Measurements from ENCODE around the gene TOP3B.

TOP3B gene

DNA sequence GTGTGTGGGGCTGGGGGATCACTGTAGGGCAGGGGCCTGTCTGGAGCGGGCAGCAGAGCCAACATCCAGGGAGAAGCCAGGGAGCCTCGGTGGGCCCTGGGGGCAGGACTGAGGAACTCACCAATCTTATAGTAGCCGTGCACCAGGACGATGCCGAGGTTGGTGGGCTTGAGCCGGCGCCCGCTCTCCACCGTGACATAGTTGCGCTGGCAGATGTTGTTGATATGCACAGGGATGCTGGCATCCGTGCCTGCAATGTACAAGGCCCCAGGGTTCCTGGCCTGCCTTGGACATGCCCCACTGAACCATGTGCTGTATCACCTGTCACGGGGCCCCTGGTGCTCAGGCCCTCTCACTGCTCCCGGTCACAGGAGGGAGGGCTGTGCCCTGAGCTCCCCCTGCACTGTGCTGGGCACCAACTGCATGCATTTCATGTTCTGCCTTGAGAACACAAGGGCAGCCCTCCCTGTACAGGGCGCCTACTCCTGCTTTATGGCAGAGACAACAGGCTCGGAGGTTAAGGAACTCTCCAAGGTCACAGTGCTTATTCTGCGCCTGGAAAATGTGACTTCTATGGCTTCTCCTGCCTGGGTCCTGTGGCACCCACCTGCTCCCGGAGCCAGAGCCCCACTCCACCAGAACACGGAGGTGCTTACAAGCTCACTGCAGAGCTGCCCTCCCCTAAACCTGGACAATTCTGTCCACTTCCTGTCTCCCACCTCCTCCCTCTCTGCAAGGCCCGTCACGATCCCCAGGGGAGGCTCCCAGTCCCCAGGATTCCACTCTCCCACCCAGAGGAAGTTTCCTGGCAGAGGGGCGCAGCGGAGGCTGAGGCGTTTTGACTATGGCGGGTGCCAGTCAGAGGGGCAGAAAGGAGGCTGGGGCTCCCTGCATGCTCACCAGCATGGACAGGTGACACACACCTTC is 22.1 kb downstream of the TOP3B start:
- no peak for DNase-seq

DNA sequence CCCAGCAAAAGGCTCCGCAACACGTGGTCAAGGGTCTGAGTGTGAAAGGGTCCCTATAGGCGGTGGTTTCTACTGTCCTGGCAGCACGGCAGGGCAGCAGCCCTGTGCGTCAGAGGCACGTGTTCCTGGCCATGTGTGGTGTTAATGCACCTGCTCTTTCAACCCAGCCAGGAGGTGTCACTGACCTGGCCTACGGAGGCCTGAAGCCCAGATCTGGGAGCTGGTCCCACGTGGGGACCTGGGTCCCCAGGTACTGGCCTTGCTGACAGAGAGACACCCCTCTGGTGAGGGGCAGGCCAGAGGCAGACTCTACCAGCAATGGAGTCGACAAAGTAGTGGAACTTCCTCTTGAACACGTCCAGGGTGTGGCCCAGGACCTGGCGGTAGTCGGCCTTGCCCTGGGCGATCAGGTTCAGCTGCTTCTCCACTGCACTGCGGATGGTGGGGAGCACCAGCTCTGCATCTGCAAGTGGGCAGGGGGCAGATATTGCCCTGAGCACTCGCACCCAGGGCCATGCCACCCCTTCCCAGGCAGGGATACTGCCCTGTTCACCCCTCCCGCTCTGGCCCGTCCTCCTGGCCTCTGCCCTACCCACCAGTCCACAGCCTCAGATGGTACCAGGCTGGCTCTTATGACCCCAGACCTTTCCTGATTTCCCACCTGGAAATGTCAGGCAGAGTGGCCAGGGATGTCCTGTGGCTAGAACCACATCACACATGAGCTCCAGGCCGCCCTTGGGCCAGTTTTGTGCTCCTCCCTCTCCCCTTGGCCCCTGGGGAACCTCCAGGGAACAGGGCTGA is 23.1 kb downstream of the TOP3B start:
- no peak for DNase-seq

DNA sequence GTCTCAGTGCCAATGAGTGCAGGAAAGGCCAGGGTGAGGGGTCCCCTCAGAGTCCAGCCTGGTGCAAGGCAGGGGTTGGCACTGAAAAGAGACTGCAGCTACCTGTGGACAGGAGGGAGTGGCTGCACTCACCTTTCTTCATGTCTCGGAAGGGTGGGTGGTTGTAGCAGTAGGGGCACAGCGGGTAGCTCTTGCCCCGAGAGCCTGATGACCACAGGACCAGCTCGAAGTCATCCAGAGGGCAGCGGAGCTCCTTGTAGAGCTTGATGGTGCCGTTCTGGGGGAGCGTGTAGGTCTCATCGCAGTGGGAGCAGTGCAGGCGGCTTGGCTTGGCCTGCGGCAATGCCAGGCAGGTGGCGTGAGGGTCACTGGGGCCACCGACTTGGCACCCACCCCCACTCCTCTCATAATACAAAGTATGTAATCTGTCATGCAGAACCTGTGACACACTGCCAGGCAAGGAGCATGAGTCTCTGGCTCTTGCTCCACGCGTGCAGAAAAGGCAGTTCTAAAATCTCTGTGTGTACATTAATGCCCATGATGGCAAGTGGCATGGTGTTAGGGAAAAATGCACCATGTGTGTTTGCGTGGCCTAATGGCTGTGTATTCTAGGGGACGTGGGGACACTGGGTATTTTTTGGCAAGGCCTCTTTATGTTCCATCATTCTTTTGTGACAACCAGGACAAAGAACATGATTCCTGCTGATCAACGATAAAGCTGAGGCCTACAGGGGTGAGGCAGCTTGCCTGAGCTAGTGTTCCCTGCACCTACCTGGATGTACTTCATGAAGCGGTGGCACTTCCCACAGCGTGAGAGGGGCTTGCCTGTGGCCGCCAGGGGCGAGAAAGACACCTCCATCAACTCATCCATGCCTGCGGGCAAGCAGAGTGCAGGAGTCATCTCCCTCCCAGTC is 24.0 kb downstream of the TOP3B start:
- DNase-seq, result no peak

DNA sequence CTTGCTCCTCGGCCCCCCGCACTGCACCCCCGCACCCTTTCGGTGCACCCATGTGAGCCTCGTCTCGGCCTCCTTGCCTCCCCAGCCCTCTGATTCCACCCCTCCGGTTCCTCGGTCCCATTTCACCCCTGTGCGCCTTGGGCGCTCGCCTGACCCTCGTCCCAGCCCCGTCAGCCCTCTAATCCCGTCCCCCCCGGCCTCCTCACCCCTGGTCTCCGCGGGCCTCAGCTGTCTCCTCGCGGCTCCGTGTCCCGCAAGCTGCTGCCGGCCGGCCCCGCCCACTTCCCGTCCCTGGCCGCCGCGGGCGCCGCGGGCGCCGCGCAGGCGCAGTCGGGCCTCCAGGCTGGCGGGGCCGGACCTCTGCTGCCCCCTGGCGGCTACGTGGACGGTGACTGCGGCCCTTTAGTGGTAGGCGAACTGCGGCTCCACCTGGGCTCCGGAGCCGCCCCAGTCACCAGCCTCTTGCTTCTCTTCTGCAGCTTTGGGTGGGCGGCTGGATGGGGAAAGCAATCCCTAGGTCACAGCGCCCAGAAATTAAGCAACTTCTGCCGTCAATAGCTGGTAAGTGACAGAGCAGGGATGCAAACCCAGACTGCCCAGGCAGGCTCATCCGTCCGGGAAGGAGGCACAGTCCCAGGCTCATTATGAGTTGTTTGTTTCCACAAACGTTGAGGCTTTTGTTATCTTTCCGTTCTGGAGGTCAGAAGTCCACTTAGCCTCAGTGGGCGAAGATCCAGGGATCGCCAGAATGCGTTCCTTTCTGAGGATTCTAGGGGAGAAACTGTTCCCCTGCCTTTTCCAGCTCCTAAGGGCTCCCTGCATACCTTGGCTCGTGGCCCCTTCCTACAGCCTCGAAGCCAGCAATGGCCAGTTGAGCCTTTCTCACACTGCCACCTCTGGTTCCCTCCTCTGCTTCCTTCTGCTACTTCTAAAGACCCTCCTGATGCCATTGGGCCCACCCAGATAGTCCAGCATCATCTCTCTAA is 29.7 kb downstream of the TOP3B start, which contains the start of gene PPM1F:
TSS of gene PPM1F (minus strand) at position 263 of the 986 bp plus-strand sequence. CDS start 6,800 bp downstream, outside the sequence.
- DNase-seq, result peak; percentile 98

- DNase-seq, result peak; percentile 41
These were observed 30.6 kb downstream of the TOP3B start for GRCh38 chr22:21951931-21952465.

DNA sequence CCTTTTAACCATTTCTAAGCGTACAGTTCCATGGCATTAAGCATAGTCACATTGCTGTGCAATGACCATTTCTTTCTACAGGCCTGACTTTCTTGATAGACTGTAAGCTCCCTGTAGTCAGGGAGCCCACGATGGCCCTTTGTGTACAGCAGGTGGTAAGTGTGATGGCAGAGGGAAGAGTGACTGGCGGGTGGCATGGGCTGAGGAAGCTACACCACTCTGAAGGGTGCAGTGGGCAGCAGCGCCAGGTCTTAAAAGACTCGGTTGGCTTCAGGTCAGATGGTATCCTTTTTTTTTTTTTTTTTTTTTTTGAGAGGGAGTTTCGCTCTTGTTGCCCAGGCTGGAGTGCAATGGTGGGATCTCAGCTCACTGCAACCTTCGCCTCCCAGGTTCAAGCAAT is 31.5 kb downstream of the TOP3B start:
- DNase-seq, result no peak

- no peak for DNase-seq
These were observed 32.6 kb downstream of the TOP3B start for GRCh38 chr22:21949948-21950347.

DNA sequence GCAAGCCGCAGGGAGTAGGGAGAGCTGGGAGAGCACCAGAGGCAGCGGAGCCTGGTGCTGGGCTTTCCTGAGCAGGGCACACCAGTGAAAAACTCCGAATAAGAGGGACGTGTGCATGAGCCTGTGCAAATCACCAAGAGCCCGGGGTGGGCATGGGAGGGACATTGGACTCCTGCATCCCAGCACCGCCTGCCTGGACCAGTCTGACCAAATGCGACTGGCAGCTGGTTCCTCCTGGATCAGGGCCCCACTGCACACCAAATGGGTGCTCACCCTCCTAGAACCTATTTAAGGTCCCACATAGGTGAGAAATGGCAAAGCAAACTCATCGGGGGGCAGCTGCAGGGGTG is 33.0 kb downstream of the TOP3B start:
- no peak for DNase-seq

DNA sequence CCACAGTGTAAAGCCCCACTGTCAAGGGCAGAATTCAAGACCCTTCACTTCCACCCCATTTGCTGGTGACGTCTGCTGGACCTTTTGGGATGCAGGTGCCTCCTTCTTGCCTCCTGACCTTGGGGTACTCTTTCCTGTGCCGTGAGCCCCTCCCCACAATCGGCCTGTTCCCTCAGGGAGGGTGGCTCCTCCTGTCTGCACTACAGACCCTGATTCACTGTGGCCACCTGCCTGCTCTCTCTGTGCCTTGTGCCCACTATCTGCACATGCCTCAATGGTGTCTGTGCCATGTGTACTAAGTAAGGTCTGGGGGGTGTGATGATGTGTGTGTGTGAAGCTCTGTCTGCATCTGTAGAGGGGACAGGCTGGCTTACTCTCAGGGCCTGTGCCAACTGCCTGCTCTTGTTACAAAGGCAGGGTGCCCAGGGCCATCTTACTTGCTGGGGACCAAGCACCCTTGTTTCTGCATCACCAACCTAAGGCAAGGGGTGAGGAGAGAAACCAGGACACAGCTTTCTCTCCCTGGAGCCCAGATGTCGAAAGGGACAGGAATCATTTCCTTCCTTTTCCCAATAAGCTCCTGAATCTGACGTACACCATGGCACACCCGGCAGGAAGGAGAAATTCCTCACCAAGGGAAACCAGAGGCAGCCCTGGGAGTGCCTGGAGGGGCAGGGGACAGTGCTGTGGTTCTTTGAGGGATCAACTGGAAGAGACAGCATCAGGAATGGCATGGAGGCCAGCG is 33.6 kb downstream of the TOP3B start:
- DNase-seq, result no peak

- no peak for DNase-seq
These were observed 34.2 kb downstream of the TOP3B start for GRCh38 chr22:21948390-21948789.

DNA sequence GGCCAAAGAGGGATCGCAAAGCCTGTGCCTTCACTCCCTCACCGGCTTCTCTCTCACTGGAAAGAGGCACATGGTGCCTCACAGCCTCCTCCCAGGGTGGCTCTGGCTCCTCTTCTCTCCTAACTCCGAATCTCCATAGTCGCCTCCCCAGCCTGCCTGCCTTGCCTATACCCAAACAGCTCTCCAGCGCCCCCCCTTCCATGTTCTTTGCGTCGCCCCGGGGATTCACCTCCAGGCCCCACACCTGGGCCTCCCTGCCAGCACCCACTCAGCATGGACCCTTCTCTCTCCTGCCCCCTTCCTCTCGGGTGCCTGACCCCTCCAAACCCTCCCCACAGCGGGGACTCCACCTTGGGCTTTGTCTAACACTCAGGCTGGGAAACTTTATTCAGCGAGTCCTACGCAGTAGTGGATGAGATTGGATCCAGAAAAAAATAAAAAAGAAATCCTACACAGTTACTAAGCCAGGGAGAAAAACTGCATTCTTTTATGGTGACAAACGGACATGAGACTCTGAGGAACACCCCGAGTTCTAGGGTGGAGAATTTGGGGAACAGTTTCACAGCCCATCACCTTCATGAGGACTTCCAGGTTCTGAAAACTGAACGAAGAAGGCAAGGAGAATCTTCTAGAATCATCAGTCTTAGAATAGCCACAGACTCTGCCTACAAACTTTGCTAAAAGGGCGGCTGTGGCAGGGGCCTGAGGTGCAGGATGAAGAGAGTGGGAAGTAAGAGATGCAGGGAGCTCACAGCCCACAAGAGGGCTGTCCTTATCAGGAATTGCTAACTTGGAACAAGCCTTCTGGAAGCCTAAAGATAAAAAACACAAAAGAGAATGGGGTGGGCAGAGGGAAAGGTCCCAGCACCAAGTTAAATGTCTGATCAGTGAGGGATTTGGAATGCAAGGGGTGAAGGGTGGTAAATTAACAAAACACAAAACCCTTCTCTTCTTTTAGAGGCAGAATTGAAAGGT is 35.3 kb downstream of the TOP3B start:
- DNase-seq, result no peak

DNA sequence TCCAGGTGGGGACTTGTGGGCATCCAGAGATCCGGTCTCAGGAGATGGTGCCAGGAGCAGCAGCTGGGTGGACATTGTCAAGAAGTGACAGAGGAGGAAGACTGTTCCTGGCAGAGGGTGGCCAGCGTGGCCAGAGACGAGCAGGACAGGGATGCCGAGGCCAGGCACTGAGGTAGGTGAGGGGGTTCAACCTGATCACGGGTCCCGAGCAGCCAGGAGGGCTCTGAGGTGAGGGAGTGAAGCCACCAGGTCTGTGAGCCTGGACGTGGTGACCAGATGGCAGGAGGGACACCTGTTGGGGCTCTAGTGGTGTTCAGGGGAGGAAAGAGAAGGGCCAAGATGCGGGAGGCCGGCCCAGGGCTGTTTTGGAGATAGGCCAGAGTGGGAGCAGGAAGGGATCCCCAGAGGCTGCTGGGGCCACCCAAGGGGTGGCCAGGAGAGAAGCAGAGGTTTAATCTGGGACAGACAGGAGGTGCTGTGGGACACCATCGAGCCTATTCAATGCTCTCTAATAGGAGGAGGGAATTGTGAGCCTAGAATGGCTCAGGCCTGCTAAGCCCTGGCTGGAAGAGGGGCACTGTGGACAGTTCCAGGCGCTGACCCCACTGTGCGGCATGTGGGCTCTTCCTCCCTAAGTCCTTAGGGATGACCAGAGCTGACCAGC is 36.2 kb downstream of the TOP3B start:
- no peak for DNase-seq

- no peak for DNase-seq
These were observed 36.9 kb downstream of the TOP3B start for GRCh38 chr22:21945453-21946261.

- no peak for DNase-seq
These were observed 37.7 kb downstream of the TOP3B start for GRCh38 chr22:21944871-21945270.

DNA sequence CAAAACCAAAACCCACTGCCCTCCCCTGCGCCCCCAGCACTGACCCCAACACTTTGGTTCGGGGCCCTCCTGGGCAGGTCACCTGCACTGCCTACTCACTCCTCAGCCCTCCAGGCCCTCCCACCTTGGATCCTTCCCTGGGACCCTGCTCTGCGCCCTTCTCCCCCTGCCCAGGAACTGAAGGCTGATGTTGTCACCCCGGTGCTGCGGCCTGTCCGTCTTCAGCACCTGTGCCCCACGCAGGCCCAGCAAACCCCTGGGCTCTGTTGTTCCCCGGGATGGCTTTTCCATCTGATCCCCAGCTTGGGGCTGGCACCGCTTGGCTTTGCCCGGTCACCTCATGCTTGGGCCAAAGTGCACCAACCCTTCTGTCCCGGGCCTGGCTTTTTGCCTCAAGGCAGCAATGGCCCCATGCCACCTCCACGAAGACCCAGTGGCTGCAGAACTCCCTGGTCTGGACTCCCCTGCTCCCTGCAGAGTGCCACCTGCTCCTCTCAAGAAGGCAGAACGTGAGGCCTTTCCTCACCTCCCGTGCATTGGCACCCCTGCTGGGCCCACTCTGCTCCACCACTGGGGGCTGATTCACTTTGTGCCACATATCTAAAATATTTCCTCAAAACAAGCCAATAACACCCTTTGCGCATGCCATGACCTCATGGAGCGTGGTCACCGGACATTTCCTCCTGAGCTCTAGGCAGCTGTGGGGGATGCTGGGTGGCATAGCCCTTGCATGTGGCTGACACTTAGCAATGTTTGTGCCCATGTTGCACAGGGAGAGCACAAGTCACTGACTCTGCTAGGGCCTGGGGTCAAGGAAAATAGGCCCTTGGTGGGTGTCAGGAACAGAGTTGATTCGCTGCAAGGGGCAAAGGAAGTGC is 38.8 kb downstream of the TOP3B start:
- no peak for DNase-seq

Measured in activated CD4-positive, CD25-positive, alpha-beta regulatory T cell treated with anti-CD3 and anti-CD28 coated beads, Interleukin-2, amount 50 U/mL, for 72 hours (primary cell).